Stimulated activated naive CD4-positive, alpha-beta T cell (primary cell): ENCODE data around the gene UST.
A peak's percentile ranks its signal among the peaks of the same experiment; 100 is the strongest.
"Not testable (repeated sequence)": the region's sequence is repeated elsewhere in the genome, so short reads cannot be mapped to it uniquely, and the experiment has no call there.

Experiments
- DNase-seq, 6 experiments: peaks; one replicate each; lab custom pipeline; 2025; lab: John Stamatoyannopoulos, UW

Gene UST

DNA sequence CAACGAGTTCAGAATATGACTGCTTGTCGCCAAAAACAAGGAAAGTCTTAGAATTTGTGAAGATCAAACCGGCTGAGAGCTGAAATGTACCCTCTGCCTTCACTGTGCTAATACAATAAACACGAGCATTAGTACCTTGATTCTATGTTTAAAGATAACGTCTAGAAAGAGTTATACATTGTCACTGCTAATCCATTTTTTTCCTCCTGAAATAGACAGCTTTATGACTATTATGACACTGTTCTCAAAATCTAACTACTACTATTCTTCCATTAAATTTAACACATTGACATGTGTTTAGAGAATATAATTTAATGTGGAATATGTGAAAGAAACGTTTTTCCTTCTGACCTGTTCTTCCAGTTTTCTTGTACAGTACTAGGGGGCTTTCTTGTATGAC is 204.8 kb downstream of the UST start:
- no peak for DNase-seq

DNA sequence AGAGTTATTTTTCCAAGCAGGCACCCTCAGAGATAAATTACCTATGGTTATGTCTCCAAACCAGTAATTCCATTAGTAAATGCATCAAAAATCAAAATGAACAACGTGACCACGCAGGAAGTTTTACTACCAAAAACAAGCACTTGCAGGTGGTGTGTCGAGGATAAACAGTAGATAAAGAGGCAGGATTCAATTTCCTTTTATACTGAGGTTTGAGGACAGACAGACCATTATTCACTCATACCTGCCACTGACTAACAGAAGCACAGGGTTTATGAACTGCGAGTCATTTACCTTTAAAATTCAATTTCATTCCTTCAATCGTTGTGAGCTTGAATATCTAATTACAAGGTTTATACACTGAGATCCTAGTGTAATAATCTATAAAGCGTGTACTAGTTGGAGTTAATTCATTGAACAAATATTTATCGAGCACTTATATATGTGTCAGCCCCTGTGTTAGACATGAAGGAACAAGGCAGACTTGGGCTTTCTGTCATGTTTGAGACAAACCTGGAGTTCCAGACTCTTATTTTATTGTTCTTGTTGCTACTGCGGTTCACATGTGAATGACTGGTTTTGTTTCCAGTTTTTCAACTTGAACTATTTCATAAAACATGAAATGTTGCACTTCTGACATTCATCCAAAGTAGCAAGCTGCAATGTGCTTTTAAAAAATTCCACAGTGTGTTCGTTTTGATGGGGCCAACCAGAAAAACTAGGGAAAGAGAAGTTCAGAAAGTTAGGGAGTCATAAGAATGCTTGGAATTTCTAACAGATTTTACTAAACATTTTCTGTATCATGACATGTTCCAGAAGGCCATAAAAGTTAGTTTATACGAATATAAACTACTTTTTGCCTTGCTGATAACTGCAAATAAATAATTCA is 205.6 kb downstream of the UST start:
- no peak for DNase-seq

DNA sequence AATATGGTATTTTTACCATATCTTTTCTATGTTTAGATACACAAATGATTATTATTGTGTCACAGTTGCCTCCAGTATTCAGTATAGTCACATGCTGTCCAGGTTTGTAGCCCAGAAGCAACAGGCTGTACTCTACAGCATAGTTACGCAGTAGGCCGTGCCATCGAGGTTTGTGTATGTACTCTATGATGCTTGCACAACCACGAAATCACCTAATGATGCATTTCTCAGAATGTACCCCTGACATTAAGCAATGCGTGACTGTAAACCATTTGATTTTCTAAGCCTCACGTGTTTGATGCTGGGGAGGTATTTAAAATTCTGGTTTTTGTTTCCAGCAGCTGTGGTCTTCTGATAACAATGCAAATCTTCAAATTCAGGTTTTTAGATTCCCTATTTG is 207.6 kb downstream of the UST start:
- DNase-seq, result no peak

DNA sequence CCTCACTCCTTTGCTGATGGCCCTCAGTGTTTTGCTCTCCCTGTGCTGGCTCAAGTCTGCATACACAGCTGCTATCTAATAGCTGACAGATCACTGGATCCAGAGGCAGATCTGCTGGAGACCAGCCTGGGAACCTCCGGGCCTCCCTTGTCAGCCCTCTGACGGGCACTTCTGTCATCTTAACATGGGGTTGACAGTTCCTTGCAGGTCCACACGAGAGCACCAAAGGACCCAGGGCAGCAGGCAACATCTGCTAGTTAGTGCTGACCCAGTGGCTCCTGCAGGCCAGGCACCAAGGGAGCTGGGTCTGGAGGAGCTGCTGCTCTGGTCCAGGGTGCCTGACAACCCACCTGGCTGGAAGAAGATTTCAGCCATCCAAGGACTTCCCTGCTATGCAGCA is 208.1 kb downstream of the UST start:
- no peak for DNase-seq

DNA sequence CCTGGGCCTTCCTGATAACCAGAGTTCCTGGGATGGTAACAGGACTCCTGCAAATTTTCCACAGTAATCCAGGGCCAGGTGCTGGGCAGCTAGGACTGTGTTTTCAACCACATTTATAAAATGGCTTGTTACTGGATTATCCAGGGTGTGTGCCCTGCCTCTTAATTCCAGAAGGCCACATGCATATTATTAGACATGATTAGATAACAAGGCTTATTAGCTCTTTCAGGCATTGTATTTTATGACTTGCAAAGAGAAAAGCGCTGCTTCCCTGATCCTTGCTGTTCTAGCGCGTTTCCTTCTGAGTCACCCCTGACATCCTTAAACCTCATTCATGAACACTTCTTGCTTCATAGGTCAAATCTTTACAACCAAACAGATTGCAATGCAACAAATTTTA is 208.6 kb downstream of the UST start:
- no peak for DNase-seq

DNA sequence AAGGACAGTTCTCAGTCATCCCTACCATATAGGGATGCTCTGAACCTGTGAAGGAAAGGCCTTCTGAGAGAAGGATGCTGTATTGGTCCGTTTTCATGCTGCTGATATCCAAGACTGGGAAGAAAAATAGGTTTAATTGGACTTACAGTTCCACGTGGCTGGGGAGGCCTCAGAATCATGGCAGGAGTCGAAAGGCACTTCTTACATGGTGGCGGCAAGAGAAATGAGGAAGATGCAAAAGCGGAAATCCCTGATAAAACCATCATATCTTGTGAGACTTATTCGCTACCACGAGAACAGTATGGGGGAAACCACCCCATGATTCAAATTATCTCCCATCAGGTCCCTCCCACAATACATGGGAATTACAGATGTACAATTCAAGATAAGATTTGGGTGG is 209.3 kb downstream of the UST start:
- DNase-seq, result not testable (repeated sequence)

DNA sequence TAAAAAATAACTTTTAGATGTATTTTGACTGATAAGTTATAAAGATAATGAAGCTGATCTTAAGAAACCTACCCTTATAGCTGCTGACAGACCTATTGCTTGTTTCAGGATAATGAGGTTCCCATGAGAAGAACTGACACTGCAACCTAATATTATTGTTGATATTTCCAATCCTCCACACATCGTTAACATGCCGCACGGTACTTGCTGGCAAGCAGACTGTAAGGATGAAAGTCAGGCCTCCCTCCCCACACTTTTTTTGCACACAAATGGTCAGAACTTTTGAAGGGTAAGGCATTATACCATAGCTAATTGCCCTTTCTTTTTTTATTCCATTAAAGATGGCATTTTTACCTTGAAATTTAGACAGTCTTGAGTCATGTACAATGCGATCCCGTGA is 210.9 kb downstream of the UST start:
- no peak for DNase-seq

DNA sequence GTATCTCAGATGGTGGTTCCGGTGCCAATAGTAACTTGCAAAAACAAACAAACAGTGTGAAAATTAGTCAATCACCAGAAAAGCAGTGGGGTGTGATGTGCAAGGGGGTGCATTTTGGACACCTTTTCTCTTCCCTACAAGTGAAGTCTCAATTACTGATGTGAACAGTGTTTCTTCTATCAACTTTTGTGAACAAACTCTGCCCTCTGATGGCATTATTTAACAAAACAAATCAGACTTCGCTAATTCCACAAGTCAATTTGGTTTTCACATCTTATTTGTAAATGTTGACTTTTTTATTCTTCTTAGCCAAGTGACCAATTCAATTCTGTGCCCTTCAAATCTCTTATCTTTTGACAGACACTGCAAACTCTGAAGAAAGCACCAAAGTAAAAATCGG is 212.2 kb downstream of the UST start:
- DNase-seq, result no peak

DNA sequence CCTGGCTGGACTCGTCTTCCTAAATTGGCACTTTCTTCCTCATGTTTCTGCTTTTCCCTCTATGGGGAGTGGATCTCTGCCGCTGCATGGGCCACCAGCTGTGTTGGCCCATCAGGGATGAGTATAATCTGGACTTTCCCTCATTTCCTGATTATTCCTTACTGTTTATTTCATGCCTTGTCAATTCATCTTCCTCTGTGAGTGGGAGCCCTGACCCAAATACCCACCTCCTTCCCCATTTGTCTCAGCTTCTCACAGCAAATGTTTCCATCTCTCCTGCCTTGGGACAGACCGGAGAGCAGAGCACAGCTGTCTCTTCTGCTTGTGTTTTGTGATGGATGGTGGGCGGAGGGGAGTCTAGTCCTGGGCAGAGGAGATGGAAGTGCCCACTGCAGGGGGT is 212.7 kb downstream of the UST start:
- no peak for DNase-seq

DNA sequence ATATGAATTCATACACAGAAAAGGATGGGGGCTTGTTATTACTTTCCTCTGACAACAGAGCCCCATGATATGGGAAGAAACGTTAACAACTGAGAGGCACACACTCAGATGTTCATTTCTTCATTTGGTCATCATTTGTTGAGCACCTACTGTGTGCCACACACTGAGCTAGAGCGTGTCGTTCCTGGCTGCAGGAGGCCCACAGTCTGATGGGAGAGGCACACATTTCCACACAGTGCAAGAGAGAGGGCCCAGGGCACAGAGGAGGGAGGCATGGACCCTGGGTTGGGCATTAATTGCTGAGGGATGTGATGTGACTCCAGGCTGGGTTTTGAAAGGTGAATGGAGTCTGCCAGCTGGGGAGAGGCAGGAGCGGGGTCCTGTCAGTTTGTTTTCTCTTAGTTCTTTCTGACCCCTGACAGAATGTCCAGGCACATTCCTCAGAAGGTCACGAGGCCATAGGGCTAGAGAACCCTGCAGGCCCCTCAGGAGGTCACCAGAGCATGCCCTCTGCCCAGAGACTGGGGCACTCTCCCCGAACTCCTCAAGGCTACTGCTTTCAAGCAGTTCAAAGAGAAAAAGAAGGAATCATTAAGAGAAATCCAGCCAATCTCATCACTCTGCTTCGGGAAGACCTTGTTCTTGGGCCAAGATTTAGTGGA is 216.2 kb downstream of the UST start:
- no peak for DNase-seq

DNA sequence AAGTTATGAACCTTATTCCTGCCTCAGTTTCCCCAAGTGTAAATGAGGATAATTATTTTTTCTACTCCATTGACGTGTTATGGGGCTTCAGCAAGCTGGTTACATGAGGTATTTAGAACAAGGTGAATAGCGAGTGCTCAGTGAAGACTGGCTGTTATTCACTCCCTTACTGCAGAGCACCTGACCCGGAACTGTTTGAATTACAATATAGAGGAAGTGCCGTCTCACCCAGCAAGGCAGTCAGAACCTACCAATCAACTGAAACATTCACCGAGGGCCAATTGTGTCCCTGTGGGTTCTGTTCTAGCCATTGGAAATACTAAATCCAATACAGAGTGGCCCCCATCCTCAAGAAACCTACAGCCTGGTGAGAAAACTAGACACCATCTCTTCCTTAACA is 216.9 kb downstream of the UST start:
- no peak for DNase-seq

DNA sequence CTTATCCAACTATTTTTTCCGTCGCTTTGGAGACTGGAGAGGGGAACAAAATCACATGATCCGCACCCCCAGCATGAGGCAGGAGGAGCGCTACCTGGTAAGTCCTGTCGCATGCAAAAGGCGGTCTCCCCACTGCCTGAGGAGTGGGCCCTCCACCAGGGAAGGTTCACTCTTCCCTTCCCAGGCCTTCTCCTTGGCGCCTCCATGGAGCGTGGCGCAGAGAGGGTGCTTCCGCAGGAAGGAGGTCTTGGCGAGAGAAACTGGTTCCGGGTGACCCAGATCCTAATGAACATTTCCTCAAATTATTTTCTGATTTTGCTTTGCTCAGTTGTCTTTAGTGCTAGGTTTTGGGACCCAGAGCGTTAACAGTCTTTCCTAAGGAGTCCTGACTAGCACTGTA is 217.6 kb downstream of the UST start:
- no peak for DNase-seq

DNA sequence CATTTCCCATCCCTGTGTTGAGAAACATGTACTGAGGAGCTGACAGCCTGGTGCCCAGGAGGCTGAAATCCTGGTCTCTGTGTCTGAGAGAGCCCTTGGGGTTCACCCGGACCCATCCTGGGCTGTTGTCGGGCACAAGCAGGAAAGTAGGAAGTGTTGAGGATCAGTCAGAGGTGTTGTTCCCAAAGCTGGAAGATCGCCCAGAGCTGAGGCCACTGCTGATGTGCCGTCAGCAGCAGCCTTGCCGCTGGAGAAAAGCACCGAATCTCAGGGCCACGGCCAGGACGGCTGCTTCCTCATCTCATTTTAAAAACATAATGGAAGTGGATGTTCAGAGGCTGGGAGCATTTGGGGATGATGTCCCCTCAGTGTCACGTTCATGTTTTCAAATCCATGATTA is 218.5 kb downstream of the UST start:
- no peak for DNase-seq

DNA sequence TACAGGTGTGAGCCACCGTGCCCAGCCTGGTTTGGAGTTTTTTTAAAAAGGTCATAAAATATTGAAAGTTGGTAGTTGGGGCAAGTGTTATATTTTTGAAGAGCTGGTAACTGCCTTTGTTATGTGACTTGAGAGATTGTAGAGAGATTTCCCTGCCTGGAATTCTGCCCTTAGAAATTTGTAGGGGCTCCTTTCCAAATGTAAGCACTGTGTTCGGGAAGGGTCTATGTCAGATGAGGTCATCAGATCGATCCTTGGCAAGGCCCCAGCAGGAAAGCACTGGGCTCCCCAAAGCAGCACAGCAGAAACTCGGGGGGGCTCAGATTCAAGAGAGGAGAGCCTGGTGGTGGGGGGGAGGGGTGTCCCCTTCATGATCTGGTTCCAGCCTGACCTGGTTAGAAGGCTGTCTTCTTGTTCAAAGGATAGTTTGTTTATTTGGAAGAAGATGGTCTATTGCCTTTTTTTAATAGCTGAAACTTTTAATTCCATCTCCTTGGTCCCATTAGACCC is 220.2 kb downstream of the UST start:
- no peak for DNase-seq

DNA sequence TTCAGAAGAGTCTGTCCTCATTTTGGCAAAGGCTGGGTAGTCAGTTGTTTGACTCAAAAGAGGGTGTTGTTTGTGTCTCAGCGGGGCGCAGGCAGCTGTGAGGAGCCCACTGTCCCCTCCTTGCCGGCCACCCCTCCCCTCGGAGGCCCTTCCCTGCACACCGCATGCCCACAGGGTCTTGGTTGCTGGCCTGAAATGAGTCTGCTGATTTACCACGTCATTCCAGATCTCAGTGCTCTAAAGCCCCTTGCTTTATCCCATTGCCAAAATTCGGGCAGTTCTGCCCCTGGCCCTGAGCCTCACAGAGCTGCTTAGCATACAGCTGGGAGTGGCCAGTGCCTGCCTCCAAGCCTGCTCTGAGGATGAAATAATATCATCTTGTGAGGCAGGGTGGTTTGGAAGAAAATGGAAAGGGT is 220.7 kb downstream of the UST start:
- DNase-seq, result no peak

DNA sequence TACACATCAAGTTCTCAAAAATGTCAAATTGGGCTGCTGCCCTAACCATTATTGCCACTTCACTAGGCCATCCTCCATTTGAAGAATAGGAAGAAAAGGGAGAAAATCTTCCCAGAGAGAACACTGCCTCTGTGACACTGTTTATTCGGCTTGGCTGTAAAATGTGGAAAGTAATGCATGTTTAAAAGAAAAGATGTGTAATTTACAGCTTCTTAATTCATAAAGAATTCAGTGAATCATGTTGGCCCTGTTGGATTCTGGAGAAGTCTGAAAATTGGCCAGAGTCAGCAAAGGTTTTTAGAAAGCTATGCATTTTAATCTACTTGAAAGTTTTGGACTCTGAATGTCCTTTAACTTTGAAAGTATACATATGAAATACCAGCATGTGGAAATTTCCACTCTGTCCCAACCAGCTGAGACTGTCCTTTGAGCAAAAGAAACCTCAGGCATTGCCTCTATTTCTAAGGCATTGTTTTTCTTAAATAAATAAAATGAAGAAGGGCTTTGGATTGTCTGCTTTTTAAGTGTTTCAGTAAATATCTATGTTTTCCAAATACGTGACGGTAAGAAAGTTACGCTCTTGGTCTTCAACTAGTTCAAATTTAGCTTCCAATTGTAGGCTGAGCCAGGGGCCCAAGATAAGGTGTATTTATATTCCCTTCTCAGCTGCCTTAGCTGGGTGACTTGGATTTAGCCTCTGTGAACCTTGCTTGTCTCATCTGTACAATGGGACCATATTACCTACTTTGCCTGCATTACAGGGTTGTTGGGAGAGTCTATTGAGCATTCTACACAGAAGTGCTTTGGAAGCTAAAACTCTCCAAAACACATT is 222.2 kb downstream of the UST start:
- no peak for DNase-seq

DNA sequence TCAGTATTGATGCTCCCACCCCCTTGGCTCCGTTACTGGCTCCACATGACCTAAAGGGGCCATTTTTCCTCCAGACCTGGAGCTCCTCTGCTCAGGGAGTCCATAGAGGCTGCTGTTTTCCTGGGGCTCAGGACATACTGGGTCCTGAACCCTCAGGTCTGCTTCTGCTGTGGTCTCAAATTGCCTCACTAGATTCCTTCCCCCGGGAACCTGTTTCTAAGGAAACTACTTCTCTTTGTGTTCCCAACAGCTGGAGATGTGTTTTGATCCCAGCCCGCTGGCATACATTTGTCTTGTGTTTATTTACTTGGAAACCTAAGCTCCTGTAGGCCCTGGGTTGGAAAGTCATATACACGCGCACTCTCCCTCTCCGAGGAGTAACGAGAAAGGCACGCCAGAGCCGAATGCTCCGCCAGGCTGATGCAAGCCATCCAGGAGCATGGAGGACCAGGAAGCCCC is 222.8 kb downstream of the UST start:
- DNase-seq, result no peak

DNA sequence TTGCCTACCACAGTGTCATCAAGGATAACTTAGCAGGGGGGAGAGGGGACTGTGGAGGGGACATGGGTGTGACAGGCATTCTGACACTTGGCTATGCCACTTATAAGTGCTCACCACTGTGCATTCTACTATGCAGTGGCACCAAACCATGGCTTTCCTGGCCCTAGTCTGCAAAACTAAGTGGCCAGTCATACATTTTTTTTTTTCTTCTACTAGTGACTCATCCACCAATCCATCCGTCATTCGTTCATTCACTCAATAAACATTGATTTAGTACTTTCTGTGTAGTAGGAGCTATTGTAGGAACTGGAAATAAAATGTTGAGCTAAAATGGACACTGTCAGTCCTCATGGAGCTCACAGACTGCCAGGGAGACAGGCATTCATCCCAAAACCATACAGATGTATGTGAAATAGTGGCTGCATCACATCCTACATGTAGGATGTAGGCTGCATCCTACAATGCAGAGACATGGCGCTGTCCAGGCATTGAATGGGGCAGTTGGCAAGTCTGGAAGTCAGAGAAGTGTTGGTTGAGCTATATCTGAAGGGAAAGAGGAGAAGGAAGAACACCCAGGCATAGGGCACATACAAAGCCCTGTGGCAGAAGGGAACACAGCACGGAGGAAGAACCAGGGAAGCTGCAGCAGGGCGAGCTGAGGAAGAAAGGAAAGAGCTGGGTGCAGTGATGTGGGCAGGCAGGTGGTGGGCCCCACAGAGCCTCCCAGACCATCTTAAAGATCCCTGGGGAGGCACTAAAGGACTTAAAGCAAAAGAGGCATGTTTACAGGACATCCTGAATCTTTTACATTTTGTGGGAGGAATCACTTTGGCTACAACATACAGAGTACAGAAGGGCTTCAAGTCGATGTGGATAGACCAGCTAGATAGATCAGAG is 224.4 kb downstream of the UST start:
- peak in 1 of 6 experiments; percentile 28 for DNase-seq

DNA sequence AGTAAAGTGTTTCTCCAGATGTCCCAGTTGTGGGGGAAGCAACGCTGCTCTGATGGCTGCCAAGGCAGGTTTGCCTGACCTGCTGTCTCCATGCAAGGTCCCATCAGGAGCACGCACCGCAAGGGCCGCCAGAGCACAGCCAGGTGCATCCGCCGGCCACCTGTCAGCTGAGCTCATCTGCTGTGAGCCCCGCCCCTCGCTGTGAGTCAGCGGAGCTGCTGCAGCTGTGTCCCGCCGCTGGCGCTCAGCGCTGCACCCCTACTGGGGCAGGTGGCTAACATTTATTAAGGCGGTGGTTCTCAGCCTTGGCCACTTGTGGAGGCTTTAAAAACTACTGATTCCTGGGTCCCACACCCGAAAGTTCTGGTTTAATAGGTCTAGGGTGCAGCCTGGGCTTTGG is 225.7 kb downstream of the UST start:
- peak in 1 of 6 experiments; percentile 1 for DNase-seq

DNA sequence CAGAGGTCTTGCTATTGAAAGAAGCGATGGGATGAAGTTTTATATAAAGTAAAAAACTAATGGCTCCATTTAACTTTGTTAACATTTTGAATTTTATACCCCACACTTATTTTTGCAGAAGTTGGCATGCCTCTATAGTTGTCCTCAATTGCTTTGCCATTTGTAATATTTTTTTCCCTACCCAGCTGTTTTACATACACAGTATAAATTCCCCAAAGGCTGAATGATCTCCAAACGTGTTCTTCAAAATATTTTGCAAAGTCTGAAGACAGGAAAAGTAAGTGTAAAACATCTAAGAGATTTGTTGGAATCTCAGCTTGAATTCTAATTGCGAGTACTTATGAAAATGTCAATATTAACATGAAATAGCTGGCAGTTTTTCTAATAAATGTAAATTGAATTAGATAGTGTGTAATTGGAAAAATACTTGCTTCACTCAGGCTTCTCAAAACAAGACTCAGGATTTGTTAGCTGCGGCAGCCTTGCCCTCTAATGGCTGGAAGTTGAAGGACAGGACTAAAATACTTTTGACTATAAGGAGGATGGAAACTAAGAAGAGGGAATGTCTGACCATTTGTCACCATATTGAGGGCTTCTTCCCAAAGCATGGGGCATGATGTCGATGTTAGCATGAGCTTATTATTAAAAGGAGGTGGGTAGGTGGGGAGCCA is 226.8 kb downstream of the UST start:
- DNase-seq, result no peak

DNA sequence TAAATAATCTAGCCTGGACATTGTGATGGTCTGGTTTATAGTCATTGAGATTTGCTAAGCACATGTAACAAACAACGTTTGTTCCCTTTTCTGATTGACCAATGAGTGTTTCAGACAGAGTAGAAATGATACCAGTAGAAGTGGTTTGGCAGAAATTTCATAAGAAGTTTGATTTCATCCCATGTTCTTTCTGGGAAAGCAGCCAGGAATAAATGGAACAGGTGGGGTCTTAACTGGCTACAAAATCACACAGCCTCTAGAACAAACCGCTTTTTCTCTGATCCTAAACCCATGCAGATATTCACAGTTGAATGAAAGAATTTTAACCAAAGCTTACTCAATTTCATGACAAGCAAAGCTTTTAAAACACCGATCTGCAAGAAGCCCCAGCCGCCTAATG is 227.5 kb downstream of the UST start:
- DNase-seq, result no peak
